Rectal smooth muscle tissue (tissue), 1 donor: ENCODE measurements around the gene TOM1L2.

Experiments
- H3K27ac ChIP-seq: one replicate; pipeline ENCODE4 v1.7.0; 2013; ENCODE audit warnings: low read depth, low read length, inconsistent platforms
- H3K27me3 ChIP-seq: one replicate; pipeline ENCODE4 v1.7.0; 2013; ENCODE audit warnings: low read length; ENCODE audit not compliant: control insufficient read depth, insufficient read depth
- H3K36me3 ChIP-seq: one replicate; pipeline ENCODE4 v1.7.0; 2013; ENCODE audit warnings: low read length; ENCODE audit not compliant: control insufficient read depth, insufficient read depth
- H3K4me1 ChIP-seq: one replicate; pipeline ENCODE4 v1.7.0; 2013; ENCODE audit warnings: low read length; ENCODE audit not compliant: control insufficient read depth, insufficient read depth
- H3K4me3 ChIP-seq: one replicate; pipeline ENCODE4 v1.7.0; 2013; ENCODE audit warnings: low read length
- H3K9ac ChIP-seq: one replicate; pipeline ENCODE4 v1.7.0; 2013; ENCODE audit warnings: low read length

The TOM1L2 gene

DNA sequence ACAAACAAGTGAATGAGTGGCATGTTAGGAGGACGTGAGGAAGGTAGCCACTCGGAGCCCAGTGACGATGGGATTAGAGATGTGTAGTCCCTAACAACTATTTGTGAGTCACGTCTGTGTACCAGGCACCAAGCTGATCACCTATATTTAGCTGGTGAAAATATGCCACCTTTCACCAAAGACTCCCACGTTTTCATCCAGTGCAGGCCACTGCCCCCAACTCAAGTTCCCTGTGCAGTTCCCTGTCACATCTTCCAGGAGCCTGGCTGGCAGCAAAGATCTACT, 67.2 kb downstream of the TOM1L2 start:
- H3K27me3 ChIP-seq: no peaks in the 10 kb centered on the region
- no peak overlapping the region for H3K9ac ChIP-seq
- no peaks in the 10 kb centered on the region for H3K36me3 ChIP-seq
- H3K4me3 ChIP-seq: no peak overlapping the region
- peaks cover 16% of the 10 kb centered on the region for H3K4me1 ChIP-seq
- no peak overlapping the region for H3K27ac ChIP-seq

DNA sequence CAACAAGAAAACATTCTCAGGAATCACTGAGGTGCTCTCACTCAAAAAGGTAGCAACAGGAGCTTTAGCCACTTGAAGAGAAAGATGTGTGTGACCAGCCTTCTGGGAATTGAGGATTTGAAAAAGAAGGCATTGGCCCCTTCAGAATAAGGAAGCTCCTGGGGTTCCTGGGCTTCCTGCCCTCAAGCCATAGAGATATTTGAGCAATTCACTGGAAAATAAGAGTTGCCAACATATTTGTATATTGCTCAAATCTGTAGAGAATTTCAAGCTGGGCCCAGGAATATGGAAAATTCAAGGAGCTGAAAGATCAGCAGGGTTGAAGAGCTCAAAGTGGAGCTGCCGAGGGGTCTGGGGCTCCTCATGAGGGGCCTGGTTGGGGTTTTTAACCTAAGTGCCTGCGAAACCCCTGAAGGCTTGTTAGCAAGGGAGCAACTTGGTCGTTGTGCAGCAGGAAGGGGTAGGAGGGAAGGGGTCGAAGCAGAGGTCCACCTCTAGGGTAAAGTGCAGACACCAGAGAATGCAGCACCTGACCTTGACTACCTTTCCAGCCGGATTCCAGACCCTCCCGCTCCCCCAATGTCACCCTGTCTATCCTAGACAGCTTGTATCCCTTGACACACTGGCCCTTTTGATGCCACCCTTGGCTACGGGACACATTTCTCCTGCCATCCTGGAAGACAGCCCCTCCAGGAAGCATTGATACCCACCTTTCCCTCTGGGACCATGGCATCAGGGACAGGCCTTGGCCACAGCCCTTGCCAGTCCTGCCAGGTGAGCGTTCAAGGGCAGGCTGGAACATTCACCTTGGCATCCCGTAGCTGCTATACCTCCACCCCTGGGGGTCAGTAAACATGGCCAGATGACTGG, 67.8 kb downstream of the TOM1L2 start:
- Histone ChIP-seq H3K4me1 (peaks cover 16% of the 10 kb centered on the region), H3K9ac (no peak overlapping the region), H3K27me3 (no peaks in the 10 kb centered on the region), H3K27ac (no peak overlapping the region), H3K36me3 (no peaks in the 10 kb centered on the region), H3K4me3 (no peak overlapping the region)

DNA sequence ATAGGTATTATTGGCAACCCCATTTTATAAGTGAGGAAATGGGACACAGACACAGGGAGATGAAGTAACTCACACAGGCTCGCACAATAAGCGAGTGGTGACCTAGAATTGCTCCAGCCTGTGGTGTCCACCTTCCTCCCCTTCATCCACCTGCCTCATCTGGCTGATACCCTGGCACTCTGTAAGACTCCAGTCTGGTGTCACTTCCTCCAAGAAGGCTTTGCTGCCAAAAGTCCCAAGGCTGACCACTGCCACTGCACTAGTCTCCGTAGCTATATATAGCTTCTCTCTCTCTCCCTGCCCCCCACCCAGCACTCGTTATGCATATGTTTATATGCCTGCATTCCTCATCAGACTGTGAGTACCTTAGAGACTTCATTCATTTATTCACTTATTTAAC, 69.3 kb downstream of the TOM1L2 start:
- no peak overlapping the region for H3K27ac ChIP-seq
- peaks cover 16% of the 10 kb centered on the region for H3K4me1 ChIP-seq

DNA sequence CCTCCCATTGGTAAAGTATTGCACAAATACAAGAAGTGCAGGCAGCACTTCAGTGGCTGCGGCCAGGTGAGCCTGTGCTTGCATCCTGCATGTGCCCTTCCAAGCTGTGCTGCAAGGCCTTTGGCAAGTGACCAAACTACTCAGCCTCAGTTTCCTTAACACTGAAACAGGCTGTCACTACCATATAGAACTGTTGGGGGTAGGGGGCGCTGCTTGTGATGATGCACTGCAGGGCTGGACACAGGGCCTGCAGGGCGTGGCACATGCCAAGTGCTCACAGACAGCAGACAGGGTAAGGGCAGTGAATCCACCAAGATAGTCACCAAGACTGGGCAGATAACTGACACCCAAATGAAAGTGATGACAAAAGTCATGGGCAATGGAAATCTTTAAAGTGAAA, 69.8 kb downstream of the TOM1L2 start:
- Histone ChIP-seq H3K9ac (no peak overlapping the region), H3K27ac (no peak overlapping the region), H3K4me3 (no peak overlapping the region), H3K27me3 (no peaks in the 10 kb centered on the region), H3K4me1 (peaks cover 16% of the 10 kb centered on the region), H3K36me3 (peaks cover 6% of the 10 kb centered on the region)

More for the DNA sequence above, 69.3 kb downstream of the TOM1L2 start:
- Histone ChIP-seq H3K4me3 (no peak overlapping the region), H3K27me3 (no peaks in the 10 kb centered on the region), H3K36me3 (peaks cover 6% of the 10 kb centered on the region), H3K9ac (no peak overlapping the region)

DNA sequence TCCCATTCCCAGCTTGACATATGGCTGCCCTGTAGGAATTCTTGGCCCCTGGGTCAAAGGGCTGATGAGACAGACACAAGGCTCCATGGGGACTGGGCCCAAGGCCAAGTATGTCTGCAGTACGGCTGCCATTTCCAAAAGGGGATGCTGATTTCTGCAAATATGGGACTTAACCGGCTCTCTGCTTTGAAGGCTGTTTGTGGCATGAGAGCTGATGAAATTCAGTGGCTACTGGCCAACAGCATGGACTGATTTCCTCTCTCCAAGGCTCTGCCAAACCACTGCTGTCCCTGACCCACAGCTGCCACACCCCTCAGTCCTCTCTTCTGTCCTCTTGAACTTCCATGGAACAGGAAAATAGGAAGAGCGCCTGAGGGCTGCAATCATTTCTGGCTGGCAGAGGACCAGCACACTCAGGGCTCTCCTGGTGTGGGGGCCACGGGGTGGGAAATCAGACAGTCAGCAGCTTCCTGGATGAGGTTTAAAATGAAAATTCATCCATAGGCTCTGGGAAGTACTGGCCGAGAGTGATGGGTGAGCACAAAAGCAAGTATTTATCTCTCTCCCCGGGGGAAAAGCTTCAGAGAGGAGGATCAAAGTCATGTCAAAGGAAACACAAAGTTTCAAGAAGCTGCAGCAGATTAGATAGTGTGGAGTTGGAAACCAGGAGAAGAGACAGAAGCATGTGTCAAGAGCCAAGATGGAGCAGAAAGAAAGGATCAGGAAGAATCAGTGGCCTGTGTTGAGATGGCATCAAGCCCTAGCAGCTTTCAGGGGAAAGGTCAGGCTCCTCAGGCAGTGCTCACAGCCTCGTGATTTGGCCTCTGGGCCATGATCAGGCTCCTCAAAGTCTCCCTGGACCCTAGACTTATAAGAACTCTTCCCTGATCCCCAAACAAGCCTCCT, 71.3 kb downstream of the TOM1L2 start:
- Histone ChIP-seq H3K4me3 (no peak overlapping the region), H3K36me3 (peaks cover 8% of the 10 kb centered on the region), H3K9ac (peak overlapping the region; percentile 10), H3K27ac (peak overlapping the region; percentile 12), H3K27me3 (no peaks in the 10 kb centered on the region), H3K4me1 (peaks cover 12% of the 10 kb centered on the region)

DNA sequence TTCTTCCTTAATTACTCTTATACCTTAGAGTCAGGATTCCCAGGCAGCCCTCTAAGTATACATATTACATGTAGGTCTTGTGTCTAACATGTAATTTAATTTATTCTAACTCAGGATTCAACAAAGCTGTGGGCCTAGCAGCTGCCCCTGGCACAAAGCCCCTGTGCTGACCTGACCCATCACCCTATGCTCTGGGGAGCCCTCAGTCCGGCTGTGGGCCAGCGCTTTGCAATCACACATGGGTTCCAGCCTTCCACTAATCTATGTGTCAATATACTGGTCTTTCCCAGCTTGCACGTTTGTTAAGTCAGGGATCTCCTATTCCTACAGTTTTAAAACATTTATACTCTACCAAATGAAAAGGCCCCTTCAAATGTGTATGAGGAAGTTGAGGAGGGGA, 72.7 kb downstream of the TOM1L2 start:
- Histone ChIP-seq H3K9ac (no peak overlapping the region), H3K36me3 (peaks cover 12% of the 10 kb centered on the region), H3K4me3 (no peak overlapping the region), H3K27ac (no peak overlapping the region), H3K27me3 (no peaks in the 10 kb centered on the region), H3K4me1 (peaks cover 12% of the 10 kb centered on the region)

DNA sequence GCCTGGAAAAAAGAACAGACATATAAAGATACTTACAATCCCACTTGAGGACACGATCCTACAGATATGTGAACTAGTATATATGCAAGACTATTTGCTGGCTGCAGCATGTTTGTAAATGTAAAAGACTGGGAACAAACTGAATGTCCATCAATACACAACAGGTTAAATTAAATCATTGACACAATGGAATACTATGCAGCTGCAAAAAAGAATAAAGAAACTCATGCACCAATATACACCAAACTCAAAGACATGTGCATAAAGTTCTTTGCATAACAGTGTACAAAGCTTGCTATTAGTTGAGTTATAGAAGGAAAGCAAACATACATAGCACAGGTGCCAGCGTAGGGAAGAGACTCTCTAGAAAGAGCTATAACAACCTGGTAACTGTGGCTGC, 73.5 kb downstream of the TOM1L2 start:
- H3K9ac ChIP-seq: no peak overlapping the region
- peaks cover 15% of the 10 kb centered on the region for H3K4me1 ChIP-seq

DNA sequence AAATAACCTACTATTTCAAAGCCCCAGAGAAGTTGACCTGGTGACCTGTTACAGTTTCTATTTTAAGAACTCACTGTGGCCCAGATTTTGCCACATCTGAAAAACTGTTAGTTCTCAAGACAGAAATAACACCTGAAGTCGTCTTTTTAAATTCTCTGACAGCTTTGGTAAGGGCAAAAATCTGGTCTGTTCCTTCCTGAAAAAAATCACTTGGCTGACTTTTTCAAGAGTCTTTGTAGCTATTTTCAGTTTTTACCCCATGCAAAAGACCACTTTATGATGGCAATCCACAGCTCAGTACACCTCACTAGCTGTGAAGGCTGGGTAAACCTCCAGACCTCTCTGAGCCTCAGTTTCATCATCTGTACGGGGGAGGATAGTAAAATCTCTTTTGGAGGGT, 74.8 kb downstream of the TOM1L2 start:
- H3K36me3 ChIP-seq: peaks cover 12% of the 10 kb centered on the region
- no peak overlapping the region for H3K9ac ChIP-seq
- H3K4me3 ChIP-seq: no peak overlapping the region
- H3K4me1 ChIP-seq: peaks cover 15% of the 10 kb centered on the region
- H3K27ac ChIP-seq: no peak overlapping the region
- H3K27me3 ChIP-seq: no peaks in the 10 kb centered on the region

More for the DNA sequence above, 73.5 kb downstream of the TOM1L2 start:
- H3K27ac ChIP-seq: no peak overlapping the region
- peaks cover 12% of the 10 kb centered on the region for H3K36me3 ChIP-seq
- no peak overlapping the region for H3K4me3 ChIP-seq
- H3K27me3 ChIP-seq: no peaks in the 10 kb centered on the region

DNA sequence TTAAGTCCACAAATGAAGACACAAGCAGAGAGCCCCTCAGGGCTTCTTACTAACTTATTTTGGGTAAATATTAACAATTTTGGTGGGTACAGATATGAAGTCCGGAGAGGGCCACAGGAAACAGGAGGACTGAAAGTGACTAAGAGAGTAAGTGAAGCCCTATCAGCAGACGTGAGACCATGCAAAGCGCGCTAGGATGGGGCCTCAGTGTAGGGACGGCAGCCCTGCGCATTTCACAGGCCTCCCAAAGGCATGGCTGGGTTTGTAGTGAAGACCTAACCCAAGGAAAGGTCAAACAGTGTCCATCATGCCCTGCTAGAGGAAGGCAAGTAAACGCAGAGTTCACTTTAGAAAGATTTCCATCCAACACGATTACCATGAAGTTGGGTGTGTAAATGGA, 75.5 kb downstream of the TOM1L2 start:
- Histone ChIP-seq H3K36me3 (peaks cover 12% of the 10 kb centered on the region), H3K27me3 (no peaks in the 10 kb centered on the region), H3K4me1 (peaks cover 15% of the 10 kb centered on the region), H3K9ac (no peak overlapping the region), H3K27ac (no peak overlapping the region), H3K4me3 (no peak overlapping the region)

DNA sequence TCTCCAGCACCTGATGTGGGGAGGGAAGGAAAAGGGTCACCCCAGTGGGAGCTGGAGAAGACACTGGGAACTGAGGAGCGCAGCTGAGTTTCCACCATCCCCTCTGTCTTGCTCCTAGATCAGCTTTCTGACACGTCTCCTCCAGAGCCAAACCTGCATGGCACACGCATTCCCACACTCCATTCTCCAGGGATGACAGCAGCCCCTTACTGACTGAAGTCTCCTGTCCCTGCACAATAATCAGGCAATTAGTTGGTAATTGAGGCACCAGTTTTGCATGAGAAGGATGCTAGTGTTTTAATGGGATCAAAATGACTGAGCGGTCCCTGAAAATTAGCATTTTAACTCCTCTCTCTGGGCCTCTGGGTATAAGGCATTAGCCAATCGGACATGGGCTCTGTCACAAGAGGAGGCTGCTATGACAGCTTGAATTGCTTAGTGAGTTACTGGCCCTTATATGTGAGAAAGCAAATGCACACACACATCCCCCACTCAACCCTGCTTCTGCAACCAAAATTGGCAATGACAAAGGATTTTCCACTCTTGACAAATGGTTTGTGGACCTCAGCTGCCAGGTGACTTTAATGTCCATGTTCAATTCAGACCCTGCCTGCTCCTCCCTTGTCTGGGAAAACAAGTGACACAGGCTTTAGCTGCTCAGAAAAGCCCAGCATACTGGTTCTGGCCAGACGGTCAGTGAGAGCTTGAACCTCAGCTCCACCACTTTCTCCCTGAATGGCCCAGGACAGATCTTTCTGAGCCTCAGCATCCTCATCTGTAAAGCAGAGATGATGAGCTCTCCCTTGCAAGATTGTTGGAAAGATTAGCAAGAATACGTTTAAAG, 78.2 kb downstream of the TOM1L2 start:
- Histone ChIP-seq H3K27me3 (no peaks in the 10 kb centered on the region), H3K27ac (no peak overlapping the region), H3K4me3 (no peak overlapping the region), H3K9ac (no peak overlapping the region), H3K4me1 (peaks cover 3% of the 10 kb centered on the region), H3K36me3 (peaks cover 12% of the 10 kb centered on the region)

DNA sequence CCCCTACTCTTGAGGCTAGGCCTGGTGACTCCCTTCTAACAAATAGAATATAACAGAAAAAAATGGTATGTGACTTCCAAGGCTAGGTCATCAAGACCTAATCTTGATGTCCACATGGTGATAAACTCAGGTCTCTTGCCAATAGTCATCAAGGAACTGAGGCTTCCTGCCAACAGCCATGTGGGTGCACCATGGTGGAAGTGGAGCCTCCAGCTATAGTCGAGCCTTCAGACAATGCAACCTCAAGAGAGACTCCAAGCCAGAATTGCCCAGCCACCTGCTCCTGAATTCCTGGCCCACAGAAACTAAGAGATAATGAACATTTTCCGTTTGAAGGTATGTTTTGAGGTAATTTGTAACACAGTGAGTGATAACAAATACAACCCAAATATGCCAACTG, 79.5 kb downstream of the TOM1L2 start:
- Histone ChIP-seq H3K9ac (no peak overlapping the region), H3K4me1 (peaks cover 3% of the 10 kb centered on the region), H3K36me3 (peaks cover 6% of the 10 kb centered on the region), H3K27ac (no peak overlapping the region), H3K27me3 (no peaks in the 10 kb centered on the region), H3K4me3 (no peak overlapping the region)

DNA sequence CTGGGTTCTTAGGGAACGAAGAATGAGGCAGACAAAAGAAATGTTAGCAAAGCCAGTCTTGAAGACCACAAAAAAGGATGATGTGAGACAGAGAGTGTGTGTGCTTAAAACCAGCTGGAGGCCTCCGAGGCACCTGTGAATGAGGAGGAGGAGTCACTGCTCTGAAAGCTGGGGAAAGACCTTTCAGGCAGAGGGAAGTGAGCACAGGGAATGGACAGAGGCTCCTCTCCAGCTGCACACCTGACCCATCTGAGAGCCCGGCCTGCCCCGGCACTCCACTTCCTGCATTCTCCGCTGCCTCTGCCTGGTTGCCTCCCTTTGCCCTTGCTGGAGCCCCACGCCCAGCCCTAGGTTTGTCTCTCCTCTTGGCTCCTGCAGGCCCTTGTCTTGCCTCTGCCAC, 80.2 kb downstream of the TOM1L2 start:
- H3K27me3 ChIP-seq: no peaks in the 10 kb centered on the region
- H3K4me3 ChIP-seq: no peak overlapping the region
- peaks cover 3% of the 10 kb centered on the region for H3K4me1 ChIP-seq
- H3K36me3 ChIP-seq: peaks cover 6% of the 10 kb centered on the region
- no peak overlapping the region for H3K9ac ChIP-seq
- H3K27ac ChIP-seq: no peak overlapping the region
